OCI-M2 (cell line): ENCODE results near the gene KRTAP4-4.
"Not testable (repeated sequence)": the region's sequence is repeated elsewhere in the genome, so short reads cannot be mapped to it uniquely, and the experiment has no call there.

ENCODE experiments used
- DNase-seq: peaks from one replicate; lab custom pipeline; 2025; ENCODE audit not compliant: unreplicated experiment; lab: John Stamatoyannopoulos, UW

KRTAP4-4 gene

GRCh38 chr17:41148971-41149651 is 11.4 kb downstream of the KRTAP4-4 start:
- DNase-seq = not testable (repeated sequence)

GRCh38 chr17:41147531-41148204 is 12.9 kb downstream of the KRTAP4-4 start:
- no peak for DNase-seq

GRCh38 chr17:41145261-41145660 is 15.3 kb downstream of the KRTAP4-4 start:
- no peak for DNase-seq

- no peak for DNase-seq
Observed at GRCh38 chr17:41144846-41145245, 15.7 kb downstream of the KRTAP4-4 start.

- DNase-seq = no peak
Observed at GRCh38 chr17:41141361-41141760, 19.2 kb downstream of the KRTAP4-4 start.

GRCh38 chr17:41140360-41141131 is 20.0 kb downstream of the KRTAP4-4 start, which contains the start of gene KRTAP4-6:
KRTAP4-6 (minus strand) TSS chr17:41140544; CDS start chr17:41140487, 57 bp downstream.
- DNase-seq = no peak

GRCh38 chr17:41139865-41140264 is 20.7 kb downstream of the KRTAP4-4 start:
- DNase-seq = not testable (repeated sequence)

- no peak for DNase-seq
Observed at GRCh38 chr17:41133880-41134735, 26.4 kb downstream of the KRTAP4-4 start.

- DNase-seq = no peak
Observed at GRCh38 chr17:41131979-41132378, 28.6 kb downstream of the KRTAP4-4 start.

GRCh38 chr17:41127371-41127770 is 33.2 kb downstream of the KRTAP4-4 start:
- no peak for DNase-seq

GRCh38 chr17:41126412-41126811 is 34.1 kb downstream of the KRTAP4-4 start:
- DNase-seq = no peak

- no peak for DNase-seq
Observed at GRCh38 chr17:41125064-41125463, 35.5 kb downstream of the KRTAP4-4 start.

- not testable (repeated sequence) for DNase-seq
Observed at GRCh38 chr17:41123991-41124371, 36.6 kb downstream of the KRTAP4-4 start, which contains the start of gene KRTAP4-12. KRTAP4-12 (minus strand) TSS chr17:41124182; CDS start chr17:41124122, 60 bp downstream.

GRCh38 chr17:41123292-41123990 is 37.1 kb downstream of the KRTAP4-4 start:
- not testable (repeated sequence) for DNase-seq

GRCh38 chr17:41121742-41122141 is 38.8 kb downstream of the KRTAP4-4 start:
- DNase-seq = no peak

GRCh38 chr17:41119696-41120690 is 40.6 kb downstream of the KRTAP4-4 start:
- DNase-seq = not testable (repeated sequence)

- DNase-seq = no peak
Observed at GRCh38 chr17:41118721-41119120, 41.8 kb downstream of the KRTAP4-4 start.

- DNase-seq = not testable (repeated sequence)
Observed at GRCh38 chr17:41117846-41118386, 42.6 kb downstream of the KRTAP4-4 start, which contains the start of gene KRTAP4-11. KRTAP4-11 (minus strand) TSS chr17:41118373; CDS start chr17:41118315, 58 bp downstream.
